Measurements from ENCODE around the gene ACTR1B. TPM values are rescaled to one million over a fixed set of nuclear protein-coding genes. Genes with fewer than 3 reads are reported as not detected.

ACTR1B gene
- total and polyA plus RNA-seq, 2 of the 4 experiments (the other 2 are of a cell fraction), result 40.5 to 68.8 TPM

GRCh38 chr2:97662895-97663625 lies 784 bp downstream of the ACTR1B start:
- in situ Hi-C loops (cut with MboI; ENCODE audit: low sequenced_read_pairs) (loop anchor here (25.0 kb wide), 1 partner anchor 1601 kb away; no protein-coding TSS in a partner anchor), dilution Hi-C loops (cut with HindIII; ENCODE audit: low sequenced_read_pairs, unreplicated experiment) (no loop called here), intact Hi-C loops (cut with micrococcal nuclease) (no loop called here)
- ATAC-seq (ENCODE audit: low read depth) (peak; percentile 33), DNase-seq (peak; percentile 89)
- peaks cover 15% of the 10 kb centered on the region; the same call in 1 of the 2 replicates for H3K36me3 ChIP-seq (ENCODE audit: control insufficient read depth, insufficient read depth, low read length)
- peak overlapping the region; percentile 37; the same call in 1 of the 3 replicates for H2BK15ac ChIP-seq (ENCODE audit: low read depth, low read length)
- H3K27ac ChIP-seq (ENCODE audit: insufficient read depth, low read length), result peak overlapping the region; percentile 95
- H3K79me1 ChIP-seq (ENCODE audit: low read depth in 1 of 2, low read length in 2 of 2), result peaks cover 12 to 48% of the 10 kb centered on the region in 2 experiments; a peak in 3 of 4 replicates
- H4K20me1 ChIP-seq (ENCODE audit: insufficient read depth, low read length), result 0 out of 2 replicates have a peak, but pooled peaks cover 8% of the 10 kb centered on the region
- peaks cover 9% of the 10 kb centered on the region for H3K9me1 ChIP-seq (ENCODE audit: insufficient read depth, low read length)
- H3K9ac ChIP-seq (ENCODE audit: low read depth, low read length), result peak overlapping the region; percentile 77
- 0% methylated on average over 1 of the region's 24 CpGs; no CpG with 5 or more reads in 1 of the 2 experiments for WGBS, 2 experiments (ENCODE audit: extremely low coverage in 2 of 2, insufficient read length in 1 of 2)
- peak overlapping the region; percentile 72 for H4K5ac ChIP-seq (ENCODE audit: low read depth, low read length)
- H2BK20ac ChIP-seq (ENCODE audit: low read depth, low read length), result peak overlapping the region; percentile 83
- peak overlapping the region; percentile 98 for H3K14ac ChIP-seq (replicated peaks; ENCODE audit: low read depth, low read length)
- H3K9me3 ChIP-seq (ENCODE audit: control insufficient read depth, insufficient read depth, low read length), result no peaks in the 10 kb centered on the region
- TSS peak; percentile 35 for BruUV-seq (replicated peaks)
- H3K18ac ChIP-seq (ENCODE audit: low read depth, low read length), result peak overlapping the region; percentile 87
- H3K27me3 ChIP-seq (ENCODE audit: control insufficient read depth, insufficient read depth, low read length), result no peaks in the 10 kb centered on the region
- H3K4me3 ChIP-seq (ENCODE audit: insufficient read depth, low read depth, low read length), result peak overlapping the region; percentile 57
- peak overlapping the region; percentile 69 for H2AK5ac ChIP-seq (ENCODE audit: low read depth, low read length)
- peak overlapping the region; percentile 96 for H3K23ac ChIP-seq (ENCODE audit: low read depth, low read length)
- H3K56ac ChIP-seq (ENCODE audit: extremely low read depth, insufficient read depth, low read length), result peak overlapping the region; percentile 79
- peak overlapping the region; percentile 73 for H2BK120ac ChIP-seq (ENCODE audit: low read depth, low read length)
- ChIA-PET POLR2A (ENCODE audit: unreplicated experiment) (interaction anchor here (2.8 kb wide), 1 partner anchor 17 kb away, joined by 15 read pairs; the partner anchor contains the start of gene COX5B), CTCF (interaction anchor here (0.7 to 1.5 kb wide), 4 partner anchors 11 to 72 kb away, joined by 3 to 4 read pairs (median 3); partner anchors contain the start of gene COX5B)
- peak overlapping the region; percentile 90 for H3K4ac ChIP-seq (ENCODE audit: low read depth, low read length)
- H3K4me2 ChIP-seq (ENCODE audit: low read depth, low read length), result peak overlapping the region; percentile 96
- peak overlapping the region; percentile 89 for H2AFZ ChIP-seq (replicated peaks; ENCODE audit: low read length, poor library complexity)
- peaks cover 9% of the 10 kb centered on the region for H3K4me1 ChIP-seq (ENCODE audit: control insufficient read depth, insufficient read depth, low read length)
- peak overlapping the region; percentile 94 for H4K91ac ChIP-seq (ENCODE audit: insufficient read depth, low read depth, low read length)
- peak overlapping the region; percentile 91 for H2BK5ac ChIP-seq (ENCODE audit: low read depth, low read length, poor library complexity, severe bottlenecking)
- peak overlapping the region; percentile 97 for H2AK9ac ChIP-seq (replicated peaks; ENCODE audit: low read depth, low read length, poor library complexity)
- peak overlapping the region; percentile 56 to 78 for H4K8ac ChIP-seq (ENCODE audit: low read depth in 2 of 2, low read length in 2 of 2)
- TF ChIP-seq CHD1 (IDR thresholded peaks at IDR 0.05; ENCODE audit: low read depth, low read length) (0 out of 2 replicates have a peak, but pooled peaks have one; percentile 31), MXI1 (IDR thresholded peaks at IDR 0.05; ENCODE audit: borderline replicate concordance, low read depth, low read length) (peak; percentile 82), USF2 (IDR thresholded peaks at IDR 0.05; ENCODE audit: low read depth, low read length) (peak; percentile 80), POLR2A (IDR thresholded peaks at IDR 0.05; ENCODE audit: low read depth, low read length) (peak; percentile 71), FOS (IDR thresholded peaks at IDR 0.05; ENCODE audit: low read depth, low read length) (peak; percentile 65), CTCF (conservative IDR thresholded peaks at IDR 0.05; ENCODE audit: low read depth, low read length) (no peak), RFX5 (IDR thresholded peaks at IDR 0.05; ENCODE audit: low read depth, low read length) (no peak), SMC3 (IDR thresholded peaks at IDR 0.05; ENCODE audit: low read depth, low read length) (no peak), ELK1 (IDR thresholded peaks at IDR 0.05; ENCODE audit: borderline replicate concordance, low read depth, low read length) (no peak), MAZ (IDR thresholded peaks at IDR 0.05; ENCODE audit: borderline replicate concordance, low read depth, low read length) (peak; percentile 60; the same call in 1 of the 2 replicates), BHLHE40 (IDR thresholded peaks at IDR 0.05; ENCODE audit: low read depth, low read length) (peak; percentile 27; the same call in 1 of the 2 replicates), MAFK (IDR thresholded peaks at IDR 0.05; ENCODE audit: low read depth, low read length) (no peak), NFE2L2 (IDR thresholded peaks at IDR 0.05; ENCODE audit: low read depth, low read length) (peak; percentile 5; the same call in 1 of the 2 replicates)
